ENCODE results near the gene GJB3. TPM values are rescaled to one million over a fixed set of nuclear protein-coding genes. Genes with fewer than 3 reads are reported as not detected.

GJB3 gene
- total and polyA plus RNA-seq, 9 of the 15 experiments (the other 6 are each of a cell fraction or from before 2014, with no cell fraction given) = not detected

GRCh38 chr1:34770891-34771504 is 10.0 kb upstream of the GJB3 start (continued):
- TF ChIP-seq CEBPZ (IDR thresholded peaks at IDR 0.05; ENCODE audit: borderline replicate concordance, low read depth, low read length) (no peak), MYBL2 (IDR thresholded peaks at IDR 0.05; ENCODE audit: low read depth) (no peak), MYBL2 (CRISPR knock-in tag; IDR thresholded peaks at IDR 0.05; ENCODE audit: borderline replicate concordance) (no peak), SOX6 (IDR thresholded peaks at IDR 0.05) (no peak), TAF7 (tag; IDR thresholded peaks at IDR 0.05) (no peak), BRCA1 (IDR thresholded peaks at IDR 0.05) (no peak), BRCA1 (CRISPR knock-in tag; IDR thresholded peaks at IDR 0.05) (no peak), ZNF146 (CRISPR knock-in tag; IDR thresholded peaks at IDR 0.05; ENCODE audit: unreplicated experiment) (no peak)
- TF ChIP-seq, protein P1, sequence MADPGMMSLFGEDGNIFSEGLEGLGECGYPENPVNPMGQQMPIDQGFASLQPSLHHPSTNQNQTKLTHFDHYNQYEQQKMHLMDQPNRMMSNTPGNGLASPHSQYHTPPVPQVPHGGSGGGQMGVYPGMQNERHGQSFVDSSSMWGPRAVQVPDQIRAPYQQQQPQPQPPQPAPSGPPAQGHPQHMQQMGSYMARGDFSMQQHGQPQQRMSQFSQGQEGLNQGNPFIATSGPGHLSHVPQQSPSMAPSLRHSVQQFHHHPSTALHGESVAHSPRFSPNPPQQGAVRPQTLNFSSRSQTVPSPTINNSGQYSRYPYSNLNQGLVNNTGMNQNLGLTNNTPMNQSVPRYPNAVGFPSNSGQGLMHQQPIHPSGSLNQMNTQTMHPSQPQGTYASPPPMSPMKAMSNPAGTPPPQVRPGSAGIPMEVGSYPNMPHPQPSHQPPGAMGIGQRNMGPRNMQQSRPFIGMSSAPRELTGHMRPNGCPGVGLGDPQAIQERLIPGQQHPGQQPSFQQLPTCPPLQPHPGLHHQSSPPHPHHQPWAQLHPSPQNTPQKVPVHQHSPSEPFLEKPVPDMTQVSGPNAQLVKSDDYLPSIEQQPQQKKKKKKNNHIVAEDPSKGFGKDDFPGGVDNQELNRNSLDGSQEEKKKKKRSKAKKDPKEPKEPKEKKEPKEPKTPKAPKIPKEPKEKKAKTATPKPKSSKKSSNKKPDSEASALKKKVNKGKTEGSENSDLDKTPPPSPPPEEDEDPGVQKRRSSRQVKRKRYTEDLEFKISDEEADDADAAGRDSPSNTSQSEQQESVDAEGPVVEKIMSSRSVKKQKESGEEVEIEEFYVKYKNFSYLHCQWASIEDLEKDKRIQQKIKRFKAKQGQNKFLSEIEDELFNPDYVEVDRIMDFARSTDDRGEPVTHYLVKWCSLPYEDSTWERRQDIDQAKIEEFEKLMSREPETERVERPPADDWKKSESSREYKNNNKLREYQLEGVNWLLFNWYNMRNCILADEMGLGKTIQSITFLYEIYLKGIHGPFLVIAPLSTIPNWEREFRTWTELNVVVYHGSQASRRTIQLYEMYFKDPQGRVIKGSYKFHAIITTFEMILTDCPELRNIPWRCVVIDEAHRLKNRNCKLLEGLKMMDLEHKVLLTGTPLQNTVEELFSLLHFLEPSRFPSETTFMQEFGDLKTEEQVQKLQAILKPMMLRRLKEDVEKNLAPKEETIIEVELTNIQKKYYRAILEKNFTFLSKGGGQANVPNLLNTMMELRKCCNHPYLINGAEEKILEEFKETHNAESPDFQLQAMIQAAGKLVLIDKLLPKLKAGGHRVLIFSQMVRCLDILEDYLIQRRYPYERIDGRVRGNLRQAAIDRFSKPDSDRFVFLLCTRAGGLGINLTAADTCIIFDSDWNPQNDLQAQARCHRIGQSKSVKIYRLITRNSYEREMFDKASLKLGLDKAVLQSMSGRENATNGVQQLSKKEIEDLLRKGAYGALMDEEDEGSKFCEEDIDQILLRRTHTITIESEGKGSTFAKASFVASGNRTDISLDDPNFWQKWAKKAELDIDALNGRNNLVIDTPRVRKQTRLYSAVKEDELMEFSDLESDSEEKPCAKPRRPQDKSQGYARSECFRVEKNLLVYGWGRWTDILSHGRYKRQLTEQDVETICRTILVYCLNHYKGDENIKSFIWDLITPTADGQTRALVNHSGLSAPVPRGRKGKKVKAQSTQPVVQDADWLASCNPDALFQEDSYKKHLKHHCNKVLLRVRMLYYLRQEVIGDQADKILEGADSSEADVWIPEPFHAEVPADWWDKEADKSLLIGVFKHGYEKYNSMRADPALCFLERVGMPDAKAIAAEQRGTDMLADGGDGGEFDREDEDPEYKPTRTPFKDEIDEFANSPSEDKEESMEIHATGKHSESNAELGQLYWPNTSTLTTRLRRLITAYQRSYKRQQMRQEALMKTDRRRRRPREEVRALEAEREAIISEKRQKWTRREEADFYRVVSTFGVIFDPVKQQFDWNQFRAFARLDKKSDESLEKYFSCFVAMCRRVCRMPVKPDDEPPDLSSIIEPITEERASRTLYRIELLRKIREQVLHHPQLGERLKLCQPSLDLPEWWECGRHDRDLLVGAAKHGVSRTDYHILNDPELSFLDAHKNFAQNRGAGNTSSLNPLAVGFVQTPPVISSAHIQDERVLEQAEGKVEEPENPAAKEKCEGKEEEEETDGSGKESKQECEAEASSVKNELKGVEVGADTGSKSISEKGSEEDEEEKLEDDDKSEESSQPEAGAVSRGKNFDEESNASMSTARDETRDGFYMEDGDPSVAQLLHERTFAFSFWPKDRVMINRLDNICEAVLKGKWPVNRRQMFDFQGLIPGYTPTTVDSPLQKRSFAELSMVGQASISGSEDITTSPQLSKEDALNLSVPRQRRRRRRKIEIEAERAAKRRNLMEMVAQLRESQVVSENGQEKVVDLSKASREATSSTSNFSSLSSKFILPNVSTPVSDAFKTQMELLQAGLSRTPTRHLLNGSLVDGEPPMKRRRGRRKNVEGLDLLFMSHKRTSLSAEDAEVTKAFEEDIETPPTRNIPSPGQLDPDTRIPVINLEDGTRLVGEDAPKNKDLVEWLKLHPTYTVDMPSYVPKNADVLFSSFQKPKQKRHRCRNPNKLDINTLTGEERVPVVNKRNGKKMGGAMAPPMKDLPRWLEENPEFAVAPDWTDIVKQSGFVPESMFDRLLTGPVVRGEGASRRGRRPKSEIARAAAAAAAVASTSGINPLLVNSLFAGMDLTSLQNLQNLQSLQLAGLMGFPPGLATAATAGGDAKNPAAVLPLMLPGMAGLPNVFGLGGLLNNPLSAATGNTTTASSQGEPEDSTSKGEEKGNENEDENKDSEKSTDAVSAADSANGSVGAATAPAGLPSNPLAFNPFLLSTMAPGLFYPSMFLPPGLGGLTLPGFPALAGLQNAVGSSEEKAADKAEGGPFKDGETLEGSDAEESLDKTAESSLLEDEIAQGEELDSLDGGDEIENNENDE (IDR thresholded peaks at IDR 0.05; ENCODE audit: low read depth, low read length) = no peak
- TF ChIP-seq, protein P2, sequence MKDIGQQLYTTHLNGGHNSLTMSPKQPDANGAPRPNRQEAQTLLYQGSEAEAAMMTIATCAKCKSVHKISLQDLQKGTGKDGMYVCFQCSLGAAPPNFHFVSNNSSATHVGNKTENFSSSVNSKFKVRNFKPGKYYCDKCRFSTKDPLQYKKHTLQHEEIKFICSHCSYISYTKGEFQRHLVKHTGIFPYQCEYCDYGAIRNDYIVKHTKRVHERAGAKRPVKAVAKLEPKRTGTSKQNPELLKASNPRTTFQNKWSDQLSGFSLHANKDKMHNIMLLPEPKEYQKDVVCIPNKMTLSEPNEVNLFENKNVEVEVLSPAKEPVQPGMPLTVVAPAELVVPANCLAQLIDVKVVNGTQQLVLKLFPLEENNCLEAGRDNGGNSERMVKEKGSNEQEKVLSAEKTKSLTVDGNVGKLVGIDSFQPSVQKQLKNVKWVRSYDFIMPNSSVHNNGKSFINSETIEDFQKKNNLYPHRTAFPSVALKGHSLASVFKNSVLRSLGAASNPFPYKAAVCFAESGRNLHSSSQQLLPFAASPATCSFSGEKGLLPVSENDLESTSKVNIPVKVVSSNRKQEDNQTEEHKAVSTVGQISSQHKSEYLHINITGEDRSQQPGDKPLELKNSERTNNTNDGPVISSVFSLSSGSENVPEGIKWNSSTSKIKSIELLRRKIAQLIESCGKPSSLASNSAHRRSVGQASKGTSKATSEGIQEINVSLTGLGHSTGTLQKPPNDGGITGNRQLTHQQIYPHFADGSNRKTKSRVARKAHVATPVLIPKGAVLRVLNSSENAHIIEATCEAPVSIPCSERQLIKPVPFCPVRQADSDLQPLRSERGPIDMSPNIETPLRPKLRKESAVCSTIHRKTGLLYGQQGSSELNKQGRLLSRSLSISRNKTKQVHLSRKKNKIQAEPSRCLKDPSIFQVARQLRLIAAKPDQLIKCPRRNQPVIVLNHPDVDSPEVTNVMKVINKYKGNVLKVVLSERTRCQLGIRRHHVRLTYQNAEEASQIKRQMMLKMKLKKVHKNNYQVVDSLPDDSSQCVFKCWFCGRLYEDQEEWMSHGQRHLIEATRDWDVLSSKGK (CRISPR knock-in tag; IDR thresholded peaks at IDR 0.05) = no peak

Data from K562 (cell line).